ENCODE measurements around the gene CHST11.
"Not testable (repeated sequence)": the region's sequence is repeated elsewhere in the genome, so short reads cannot be mapped to it uniquely, and the experiment has no call there.

The CHST11 gene

GRCh38 chr12:104608998-104609397, 152.2 kb downstream of the CHST11 start:
- DNase-seq: peak; percentile 28

- no peak for DNase-seq
These were observed 152.7 kb downstream of the CHST11 start for GRCh38 chr12:104609445-104609844.

GRCh38 chr12:104610513-104611235, 153.9 kb downstream of the CHST11 start:
- no peak for DNase-seq

DNA sequence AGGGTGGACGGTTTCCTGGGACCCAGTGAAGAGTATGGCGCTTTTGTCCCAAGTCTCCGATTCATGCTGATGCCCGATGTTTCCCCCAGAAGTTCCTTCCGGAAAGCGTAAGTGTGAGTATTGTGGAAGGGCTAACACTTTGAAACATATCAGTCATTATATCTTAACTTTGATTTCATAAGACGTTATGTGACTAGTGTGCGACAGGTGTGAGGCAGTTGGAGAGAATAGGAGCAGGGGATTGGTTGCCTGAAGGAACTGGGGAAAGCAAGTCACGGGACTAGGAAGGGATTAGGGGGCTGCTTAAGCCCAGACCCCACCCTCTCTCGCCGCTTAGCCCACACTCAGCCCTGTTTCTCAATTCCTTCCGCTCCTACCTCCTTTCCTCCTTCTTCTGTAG, 154.9 kb downstream of the CHST11 start:
- DNase-seq: no peak

DNA sequence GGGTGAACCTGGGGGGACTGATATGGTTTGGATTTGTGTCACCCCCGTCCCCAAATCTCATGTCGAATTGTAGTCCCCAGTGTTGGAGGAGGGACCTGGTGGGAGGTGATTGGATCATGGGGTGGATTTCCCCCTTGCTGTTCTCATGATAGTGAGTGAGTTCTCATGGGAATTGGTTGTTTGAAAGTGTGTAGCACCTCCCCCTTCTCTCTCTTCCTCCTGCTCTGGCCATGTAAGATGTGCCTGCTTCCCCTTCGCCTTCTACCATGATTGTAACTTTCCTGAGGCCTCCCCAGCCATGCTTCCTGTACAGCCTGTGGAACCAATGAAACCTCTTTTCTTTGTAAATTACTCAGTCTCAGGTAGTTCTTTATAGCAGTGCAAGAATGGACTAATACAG, 156.6 kb downstream of the CHST11 start:
- not testable (repeated sequence) for DNase-seq

DNA sequence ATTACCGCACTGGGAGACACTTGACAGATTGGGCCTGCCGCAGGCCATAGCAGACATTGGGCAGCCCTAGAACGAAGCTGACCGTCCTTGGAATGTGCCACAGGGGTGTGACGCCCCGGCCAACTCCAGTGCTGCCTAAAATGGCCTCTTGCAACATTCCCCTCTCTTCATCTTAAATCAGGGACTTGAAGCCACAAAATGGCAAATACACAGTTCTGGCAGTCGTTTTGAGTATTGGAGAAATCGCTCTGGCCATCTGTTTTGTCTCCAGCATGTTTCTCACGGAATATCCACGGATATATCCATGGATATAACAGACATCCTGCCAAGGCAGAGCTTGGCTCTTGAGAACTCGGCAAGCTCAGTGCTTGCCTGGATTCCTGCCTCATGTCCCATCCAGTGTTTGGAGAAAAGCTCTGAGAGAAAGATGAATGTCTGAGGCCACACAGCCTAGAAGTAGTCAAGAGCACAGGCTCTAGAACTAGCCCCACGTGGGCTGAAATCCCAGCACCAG, 158.4 kb downstream of the CHST11 start:
- no peak for DNase-seq

DNA sequence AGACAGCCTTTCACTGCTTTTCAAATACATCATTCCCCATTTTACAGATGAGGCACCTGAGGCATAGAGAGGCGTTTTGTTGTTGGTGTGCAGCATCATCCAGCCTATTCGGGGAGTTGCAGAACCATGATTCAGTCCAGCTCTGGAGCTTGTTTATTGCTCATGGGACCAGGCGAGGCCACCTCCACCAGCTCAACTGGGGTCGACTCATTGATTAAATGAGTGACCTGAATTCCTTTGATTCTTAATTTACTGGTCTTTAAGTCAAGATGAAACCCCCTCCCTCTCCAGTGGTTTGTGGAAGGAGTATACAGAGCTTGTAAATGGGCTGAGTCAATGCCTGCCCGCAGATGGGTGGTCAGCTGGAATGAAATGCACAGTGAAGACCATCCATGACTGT, 161.9 kb downstream of the CHST11 start:
- no peak for DNase-seq

GRCh38 chr12:104619305-104619704, 162.6 kb downstream of the CHST11 start:
- no peak for DNase-seq

DNA sequence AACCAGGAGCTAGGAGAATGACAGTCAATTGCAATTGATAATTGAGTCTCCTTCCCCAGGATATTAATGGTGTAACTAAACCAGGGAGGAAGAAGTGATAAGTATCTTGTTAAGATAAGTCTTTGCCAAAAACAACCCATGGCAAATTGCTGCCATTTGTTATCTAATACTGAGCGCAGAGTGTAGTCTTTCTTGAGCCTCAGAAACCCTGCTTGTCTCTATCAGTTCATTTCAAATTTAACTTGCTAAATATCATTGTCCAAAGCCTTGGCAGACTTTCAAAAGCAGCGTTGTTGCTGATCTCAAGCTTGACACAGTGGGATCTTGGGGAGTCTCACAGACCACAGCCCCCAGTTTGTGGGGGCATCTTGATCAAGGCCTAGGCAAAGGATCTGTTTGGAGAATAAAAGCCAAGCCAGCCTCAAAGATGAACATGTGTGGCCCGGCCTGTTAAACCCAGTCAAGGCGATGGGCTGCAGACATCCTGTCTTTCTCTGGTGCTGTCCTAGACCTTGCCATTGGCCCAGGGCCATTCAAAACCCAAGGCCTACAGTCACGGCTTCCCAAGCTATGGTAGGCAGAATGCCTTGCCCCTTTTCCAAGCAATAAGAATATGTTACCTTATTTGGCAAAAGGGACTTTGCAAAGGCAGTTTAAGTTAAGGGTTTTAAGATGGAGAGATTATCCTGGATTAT, 164.2 kb downstream of the CHST11 start:
- no peak for DNase-seq

GRCh38 chr12:104622928-104623327, 166.2 kb downstream of the CHST11 start:
- no peak for DNase-seq

DNA sequence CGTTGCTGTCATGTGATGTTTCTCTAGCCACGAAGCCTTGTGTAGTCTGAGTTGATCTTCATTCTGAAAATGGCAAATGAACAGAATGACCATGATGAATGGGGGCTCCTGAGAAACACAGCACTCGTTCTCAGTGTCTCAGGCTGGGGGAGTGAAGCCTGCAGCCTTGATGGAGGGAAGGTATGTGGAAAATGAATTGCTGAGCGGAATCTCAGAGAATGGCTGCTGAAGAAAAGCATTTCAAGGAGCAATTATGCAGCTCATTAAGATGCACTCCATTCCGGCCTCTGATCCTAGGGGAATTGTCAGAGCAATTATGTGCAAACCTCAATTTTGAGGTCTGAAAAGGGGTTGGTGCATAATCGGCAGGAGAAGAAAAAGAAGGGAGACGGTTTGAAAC, 167.1 kb downstream of the CHST11 start:
- no peak for DNase-seq

GRCh38 chr12:104624529-104624928, 167.8 kb downstream of the CHST11 start:
- DNase-seq: no peak

- peak; percentile 60 for DNase-seq
These were observed 169.5 kb downstream of the CHST11 start for GRCh38 chr12:104626069-104626837.

DNA sequence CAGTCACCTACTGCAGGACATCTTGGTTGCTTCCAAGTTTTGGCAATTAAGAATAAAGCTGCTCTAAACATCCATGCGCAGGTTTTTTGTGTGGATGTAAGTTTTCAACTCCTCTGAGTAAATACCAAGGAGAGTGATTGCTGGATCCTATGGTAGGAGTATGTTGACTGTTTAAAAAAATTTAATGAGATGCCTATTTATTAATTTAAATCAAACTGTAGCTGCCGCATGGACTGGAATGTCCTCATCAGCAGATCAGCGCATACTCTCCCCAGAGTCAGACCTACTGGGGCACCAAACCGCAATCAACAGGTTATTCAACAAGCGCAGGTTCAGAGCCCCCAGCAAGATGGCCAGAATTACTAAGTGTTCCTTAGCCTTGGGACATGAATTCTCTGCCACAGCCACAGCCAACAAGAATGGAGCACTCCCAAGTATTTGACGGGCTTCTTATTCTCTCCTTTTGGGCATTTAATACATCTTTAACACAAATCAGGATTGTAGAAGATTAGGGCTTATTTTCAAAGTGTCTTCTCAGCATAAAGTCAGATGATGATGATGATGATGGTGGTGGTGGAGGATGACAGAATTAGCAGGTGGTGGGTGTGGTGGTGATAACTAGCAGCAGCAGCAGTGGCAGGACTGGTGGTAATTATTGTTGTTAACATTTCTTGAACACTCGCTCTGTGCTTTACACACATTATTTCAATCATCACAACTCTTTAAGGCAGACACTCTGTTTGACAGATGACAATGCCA, 170.7 kb downstream of the CHST11 start:
- DNase-seq: no peak

DNA sequence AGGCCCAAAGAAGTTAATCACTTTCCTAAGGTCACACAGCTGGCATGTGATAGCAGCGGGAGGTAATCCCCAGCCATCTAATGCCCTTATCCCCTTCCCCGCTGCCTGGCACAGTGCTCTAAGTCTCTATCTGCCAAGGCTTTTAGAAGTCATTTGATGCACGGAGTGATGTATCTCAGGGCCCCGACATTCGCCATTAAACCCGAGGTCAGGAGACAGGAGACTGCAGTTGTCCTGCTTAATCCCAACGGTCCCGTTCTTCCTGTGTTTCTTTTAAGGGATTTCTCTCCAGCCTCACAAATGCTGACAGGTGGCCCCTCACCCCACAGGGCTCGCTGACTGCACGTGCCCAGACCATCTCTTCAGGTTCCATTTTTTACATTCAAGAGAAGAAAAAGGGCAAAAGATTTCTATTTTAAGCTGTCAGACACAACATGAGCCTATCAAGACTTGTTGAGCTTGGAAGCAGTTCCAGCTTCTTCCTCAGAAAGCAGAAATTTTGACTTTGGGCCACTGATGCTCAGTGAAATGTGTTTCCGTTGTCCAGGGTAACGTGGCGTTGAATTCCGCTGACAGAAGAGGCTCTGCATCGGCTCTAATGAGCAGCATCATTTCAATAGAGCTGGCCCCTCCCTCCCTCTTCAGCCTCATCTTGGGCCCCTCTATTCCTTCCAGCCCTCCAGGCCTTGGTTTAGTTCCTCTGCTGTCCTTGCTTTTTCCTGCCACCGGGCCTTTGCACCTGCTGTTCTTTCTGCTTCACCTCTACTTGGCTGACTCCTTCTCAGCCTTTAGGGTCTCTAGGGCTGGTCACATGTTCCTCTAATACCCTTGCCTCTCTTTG, 171.5 kb downstream of the CHST11 start:
- no peak for DNase-seq

- no peak for DNase-seq
These were observed 172.0 kb downstream of the CHST11 start for GRCh38 chr12:104628831-104629135.

DNA sequence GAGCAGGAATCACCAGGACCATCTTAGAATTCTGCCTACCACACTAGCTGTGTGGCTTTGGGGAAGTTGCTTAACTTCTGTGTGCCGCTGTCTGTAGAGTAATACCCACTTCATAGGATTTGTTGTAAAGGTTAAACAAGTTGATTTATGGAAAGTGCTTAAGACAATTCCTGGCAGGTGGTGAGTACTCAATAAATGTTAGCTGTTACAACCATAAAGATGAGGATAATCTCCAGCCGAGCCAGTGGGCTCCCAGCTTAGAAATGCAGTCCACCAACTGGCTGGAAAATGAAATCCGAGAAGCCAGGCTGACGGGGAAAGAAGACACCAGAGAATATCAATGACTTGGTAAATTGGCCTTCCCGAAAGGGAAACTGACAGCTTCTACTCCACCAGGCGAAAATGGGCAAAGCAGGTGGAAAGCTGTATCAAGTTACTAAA, 173.5 kb downstream of the CHST11 start:
- DNase-seq: peak; percentile 67

DNA sequence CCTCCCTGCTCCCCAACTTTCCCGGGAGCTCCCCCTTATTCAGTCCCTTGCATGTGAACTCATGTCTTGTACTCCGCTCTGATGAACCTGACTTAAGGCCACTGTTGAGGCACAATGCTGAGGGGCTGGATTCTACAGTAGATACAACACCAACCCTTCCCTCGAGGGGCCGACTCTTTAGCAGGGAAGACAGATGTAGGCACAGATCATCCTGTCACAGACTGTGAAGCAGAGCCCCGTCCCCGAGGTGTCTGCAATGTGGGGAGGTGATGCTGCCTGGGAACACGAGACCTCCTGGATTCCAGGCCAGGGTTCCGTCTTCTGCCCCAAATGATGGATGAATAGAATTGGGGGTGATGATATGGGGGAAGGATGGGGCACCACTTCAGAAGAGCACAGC, 175.1 kb downstream of the CHST11 start:
- DNase-seq: no peak

DNA sequence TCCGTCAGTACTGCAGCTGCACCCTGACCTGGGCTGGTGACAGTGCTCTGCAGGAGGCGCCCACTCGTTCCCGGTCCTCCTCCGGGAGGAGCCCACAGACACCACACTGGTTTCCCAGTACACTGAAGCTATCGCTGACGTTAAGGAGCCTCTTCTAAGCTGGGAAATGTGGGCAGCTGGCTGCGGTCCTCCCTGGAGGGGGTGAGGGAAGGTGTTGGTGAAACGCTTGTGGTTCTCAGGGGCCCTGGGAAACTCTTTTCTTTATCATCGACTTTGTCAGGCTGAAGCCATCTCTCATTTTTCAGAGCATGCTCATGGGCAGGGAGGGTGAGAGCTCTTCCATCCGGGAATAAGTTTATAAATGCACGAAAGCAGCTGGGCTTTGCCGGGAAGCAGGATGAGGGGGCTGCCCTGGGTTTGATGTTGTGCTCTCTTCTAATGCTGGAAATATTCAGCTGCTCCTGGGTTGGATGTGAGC, 176.0 kb downstream of the CHST11 start:
- no peak for DNase-seq

DNA sequence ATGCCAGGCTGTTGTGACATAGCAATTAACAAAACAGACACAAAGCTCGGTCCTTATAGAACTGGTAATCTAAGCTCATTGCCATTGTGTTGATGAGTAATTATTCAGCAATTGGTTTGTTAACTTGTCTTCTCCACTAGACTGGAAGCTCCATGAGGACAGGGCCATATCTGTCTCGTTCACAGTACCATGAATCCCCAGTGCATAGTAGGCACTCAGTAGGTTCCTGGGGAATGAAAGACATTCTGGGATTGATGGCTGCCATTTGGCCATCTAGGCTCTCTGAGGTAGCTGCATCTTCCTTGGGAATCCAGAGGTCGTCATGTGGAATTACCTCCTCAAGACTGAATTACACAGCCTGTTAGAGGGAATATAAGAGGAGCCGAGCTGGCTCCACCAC, 177.3 kb downstream of the CHST11 start:
- no peak for DNase-seq

GRCh38 chr12:104634852-104635251, 178.1 kb downstream of the CHST11 start:
- no peak for DNase-seq
